HG03060 (cell line): ENCODE results near the gene TAOK2.
"Not testable (repeated sequence)": the region's sequence is repeated elsewhere in the genome, so short reads cannot be mapped to it uniquely, and the experiment has no call there.

Experiments used
- ATAC-seq: cut with Tn5 transposase; IDR thresholded peaks from one replicate; pipeline ENCODE4 v1.9.1; 2021; ENCODE audit warnings: low read depth, moderate number of reproducible peaks; ENCODE audit not compliant: unreplicated experiment

Gene TAOK2

GRCh38 chr16:29973384-29974246, at the start of gene TAOK2:
TSS of gene TAOK2 (plus strand) at chr16:29973868. CDS start at chr16:29977773, 3,905 bp downstream.
- peak; percentile 76 for ATAC-seq

DNA sequence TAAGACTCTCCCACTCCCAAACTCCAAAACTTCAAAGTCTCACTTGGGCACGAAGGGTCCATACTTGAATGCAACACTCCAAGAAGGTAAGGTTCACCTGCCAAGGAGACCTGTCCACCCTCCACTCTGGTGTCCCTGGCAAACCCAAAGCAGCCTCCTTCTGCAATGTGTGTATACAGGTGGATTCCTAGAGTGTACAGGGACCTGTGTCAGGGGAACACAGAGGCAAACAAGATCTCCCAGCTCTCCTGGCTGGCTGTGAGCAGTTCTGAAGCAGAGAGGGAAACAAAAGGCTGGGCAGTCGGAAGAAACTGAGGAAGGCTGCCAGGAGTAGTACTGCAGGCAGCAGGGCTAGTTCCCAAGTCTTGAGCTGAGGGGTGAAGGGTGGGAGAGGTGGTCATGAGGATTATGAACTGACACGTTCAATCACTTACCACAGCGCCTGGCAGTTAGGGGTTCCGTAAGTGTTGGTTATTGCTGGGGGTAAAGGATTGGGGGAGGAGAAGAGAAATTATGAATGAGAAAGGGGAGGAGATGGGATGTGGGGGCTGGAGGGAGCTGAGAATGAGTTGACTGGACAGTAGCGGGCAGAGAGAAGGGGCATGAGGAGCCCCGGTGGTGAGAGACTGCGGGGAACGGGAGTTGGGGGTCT, 48.4 kb upstream of the TAOK2 start:
- ATAC-seq, result no peak

DNA sequence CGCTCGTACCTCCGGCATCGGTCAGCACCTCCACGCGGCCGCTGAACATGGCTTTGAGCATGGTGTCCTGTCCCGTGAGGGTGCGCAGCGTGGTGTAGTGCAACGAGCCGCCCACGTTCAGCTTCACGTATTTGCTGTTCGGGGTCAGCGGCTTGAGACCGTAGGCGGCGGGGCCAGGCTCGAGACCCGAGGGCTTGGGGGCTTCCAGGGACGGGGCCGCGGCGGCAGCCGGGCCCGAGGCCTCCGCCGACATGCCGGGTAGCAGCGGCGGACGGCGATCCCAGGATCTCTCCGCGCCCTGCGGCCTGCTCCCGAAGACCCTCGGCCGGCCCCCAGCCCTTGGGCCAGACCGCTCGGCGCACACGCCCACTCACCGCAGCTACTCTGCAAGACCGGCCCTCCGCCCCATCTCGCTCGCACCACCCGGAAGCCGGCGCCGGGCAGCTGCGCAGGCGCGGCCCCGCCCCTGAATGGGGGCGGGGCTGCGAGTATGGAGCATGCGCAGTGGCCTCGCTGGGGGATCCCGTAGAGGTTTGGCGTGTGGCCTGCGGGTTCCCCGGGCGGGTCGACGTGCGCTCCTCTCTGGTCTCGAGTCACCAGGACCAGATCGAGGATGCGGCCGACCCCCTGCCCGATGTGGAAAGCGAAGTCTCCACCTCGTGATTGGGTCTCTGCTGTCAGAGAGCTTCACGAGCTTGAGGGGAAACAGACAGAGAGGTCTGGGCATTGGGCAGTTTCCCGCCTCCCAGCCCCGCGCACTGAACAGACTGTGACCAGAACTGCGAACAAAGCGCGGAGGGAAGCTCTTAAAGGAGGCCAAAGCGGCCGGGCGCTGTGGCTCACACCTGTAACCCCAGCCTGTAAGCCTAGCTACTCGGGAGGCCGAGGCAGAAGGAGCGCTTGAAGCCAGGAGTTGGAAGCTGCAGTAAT, 47.6 kb upstream of the TAOK2 start, which contains the start of gene KCTD13:
Gene KCTD13 (minus strand): TSS at position 446 of the 930 bp plus-strand sequence. CDS start 193 bp downstream, at position 253.
- ATAC-seq, result peak; percentile 64

- ATAC-seq, result no peak
Measured at GRCh38 chr16:29926711-29927052, 47.0 kb upstream of the TAOK2 start.

GRCh38 chr16:29927070-29927905, 46.4 kb upstream of the TAOK2 start:
- no peak for ATAC-seq

- not testable (repeated sequence) for ATAC-seq
Measured at GRCh38 chr16:29931750-29932149, 41.9 kb upstream of the TAOK2 start.

DNA sequence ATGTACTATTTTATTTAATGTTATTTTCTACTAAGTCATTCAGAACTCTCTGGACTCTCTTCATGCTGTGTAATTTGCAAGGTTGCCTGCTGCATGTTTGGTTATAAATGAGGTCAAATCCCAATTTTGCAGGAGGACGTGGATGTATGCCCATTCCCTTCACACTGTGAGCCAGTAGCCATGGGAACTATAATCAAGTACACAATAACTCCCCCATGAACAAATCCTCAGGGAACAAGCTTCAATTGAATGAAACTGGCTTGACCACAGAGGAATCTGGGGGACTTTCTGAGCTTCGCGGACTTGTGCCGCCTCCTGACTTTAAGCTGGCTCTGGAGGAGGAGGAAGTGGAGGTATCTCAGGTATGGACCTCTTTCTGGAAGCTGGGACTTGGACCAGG, 33.0 kb upstream of the TAOK2 start:
- no peak for ATAC-seq

DNA sequence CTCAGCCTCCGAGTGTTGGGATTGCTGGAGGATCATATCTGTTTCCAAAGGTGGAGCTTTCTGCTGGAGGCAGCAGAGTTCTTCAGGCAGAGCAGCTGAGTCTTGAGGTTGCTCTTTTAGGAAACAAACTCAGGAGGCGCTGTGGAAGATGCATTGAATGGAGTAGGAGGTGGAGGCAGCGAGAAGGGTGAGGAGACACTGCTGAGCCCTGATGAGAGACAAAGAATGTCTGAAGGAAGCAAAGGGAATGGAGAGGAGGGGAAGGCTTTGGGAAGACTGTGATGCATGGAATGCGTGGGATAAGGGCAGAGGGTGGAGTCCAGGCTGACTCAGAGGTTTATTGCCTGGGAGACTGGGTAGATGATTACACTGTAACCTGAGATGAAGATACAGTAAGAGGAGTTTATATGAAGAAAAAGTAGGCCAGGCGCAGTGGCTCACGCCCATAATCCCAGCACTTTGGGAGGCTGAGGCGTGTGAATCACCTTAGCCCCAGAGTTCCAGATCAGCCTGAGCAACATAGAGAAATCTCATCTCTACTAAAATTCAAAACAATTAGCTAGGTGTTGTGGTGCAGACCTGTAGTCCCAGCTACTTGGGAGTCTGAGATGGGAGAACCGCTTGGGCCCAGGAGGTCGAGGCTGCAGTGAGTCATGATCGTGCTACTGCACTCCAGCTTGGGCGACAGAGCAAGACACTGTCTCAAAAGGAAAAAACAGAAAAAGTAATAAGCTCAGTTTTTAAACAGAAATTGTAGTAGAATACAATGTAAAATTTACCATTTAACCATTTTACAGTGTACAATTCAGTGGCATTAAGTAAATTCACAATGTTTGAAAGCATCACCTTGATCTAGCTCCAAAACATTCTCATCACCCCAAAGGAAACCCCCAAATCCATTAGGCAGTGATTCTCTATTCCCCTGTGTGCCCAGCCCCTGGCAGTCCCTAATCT, 29.5 kb upstream of the TAOK2 start:
- ATAC-seq, result no peak

DNA sequence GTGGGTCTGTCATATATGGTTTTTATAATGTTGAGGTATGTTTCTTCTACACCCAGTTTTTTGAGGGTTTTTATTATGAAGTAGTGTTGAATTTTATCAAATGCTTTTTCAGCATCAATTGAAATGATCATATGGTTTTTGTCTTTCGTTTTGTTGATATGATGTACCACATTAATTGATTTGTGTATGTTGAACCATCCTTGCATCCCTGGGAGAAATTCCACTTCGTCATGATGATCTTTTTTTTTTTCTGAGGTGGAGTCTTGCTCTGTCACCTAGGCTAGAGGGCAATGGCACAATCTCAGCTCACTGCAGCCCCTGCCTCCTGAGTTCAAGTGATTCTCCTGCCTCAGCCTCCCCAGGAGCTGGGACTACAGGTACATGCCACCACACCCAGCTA, 25.8 kb upstream of the TAOK2 start:
- no peak for ATAC-seq

- ATAC-seq, result no peak
Measured at GRCh38 chr16:29950806-29951461, 22.7 kb upstream of the TAOK2 start.

GRCh38 chr16:29951625-29952365, 21.9 kb upstream of the TAOK2 start:
- no peak for ATAC-seq

DNA sequence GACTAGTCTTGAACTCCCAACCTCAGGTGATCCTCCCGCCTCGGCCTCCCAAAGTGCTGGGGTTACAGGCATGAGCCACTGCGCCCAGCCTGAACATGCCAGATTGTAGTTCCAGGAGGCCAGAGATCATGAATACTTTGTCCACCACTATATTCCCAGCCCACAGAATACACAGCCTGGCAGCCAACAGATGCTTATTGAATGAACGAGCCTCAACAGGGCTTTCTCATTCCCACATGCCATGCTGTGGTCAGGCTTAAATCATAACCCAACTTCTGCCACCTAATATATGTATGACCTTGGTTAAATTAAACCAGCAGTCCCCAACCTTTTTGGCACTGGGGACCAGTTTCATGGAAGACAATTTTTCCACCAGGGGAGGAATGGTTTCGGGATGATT, 14.9 kb upstream of the TAOK2 start:
- no peak for ATAC-seq

GRCh38 chr16:29959293-29959692, 14.4 kb upstream of the TAOK2 start:
- ATAC-seq, result no peak

GRCh38 chr16:29959821-29960220, 13.8 kb upstream of the TAOK2 start:
- not testable (repeated sequence) for ATAC-seq

- no peak for ATAC-seq
Measured at GRCh38 chr16:29961127-29961478, 12.6 kb upstream of the TAOK2 start.

DNA sequence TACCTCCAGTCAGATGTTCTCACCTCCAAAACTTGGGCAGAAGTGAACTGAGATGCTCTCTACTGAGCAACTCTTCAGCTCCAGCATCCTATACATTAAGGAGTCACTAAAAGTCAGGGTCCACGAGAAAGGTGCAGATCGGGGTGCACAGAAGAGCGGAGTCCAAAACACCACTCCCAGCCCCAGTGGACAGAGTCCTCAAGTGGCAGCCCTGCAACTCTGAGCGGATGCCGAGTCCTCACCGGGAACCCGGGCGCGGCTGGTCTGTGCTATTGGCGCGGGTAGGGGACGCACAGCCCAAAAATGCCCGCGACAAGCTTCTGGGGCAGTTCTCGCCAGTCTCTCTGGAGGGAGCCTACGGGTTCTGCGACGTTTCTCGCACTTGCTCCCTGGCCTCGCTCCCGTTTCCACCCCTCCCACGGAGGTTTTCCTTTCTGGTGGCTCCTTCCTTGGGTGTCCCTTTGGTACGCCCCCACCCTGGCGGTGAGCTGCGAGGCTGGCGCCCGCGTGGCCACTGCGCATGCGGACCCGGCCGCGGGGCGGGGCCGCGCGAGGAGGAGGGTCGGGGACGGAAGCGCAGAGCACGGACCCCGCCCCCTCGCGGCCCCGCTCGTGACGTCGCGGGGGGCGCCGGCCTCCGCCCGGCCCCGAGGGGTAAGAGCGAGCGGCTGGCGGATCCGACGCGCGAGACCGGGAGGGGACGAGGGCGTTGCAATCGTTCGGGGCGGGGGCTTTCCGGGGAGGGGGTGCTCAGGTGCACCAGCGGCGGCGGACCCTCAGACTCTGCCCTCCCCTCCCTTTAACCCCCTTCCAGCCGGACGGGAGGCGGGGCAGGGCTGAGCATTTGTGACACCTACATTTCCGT, 12.0 kb upstream of the TAOK2 start, which contains the start of gene TMEM219:
Gene TMEM219 (plus strand): TSS at position 601 of the 865 bp plus-strand sequence. CDS start 1,065 bp downstream, outside the sequence.
- ATAC-seq, result no peak
